ENCODE measurements around the gene ANKRD13C. TPM values are rescaled to one million over a fixed set of nuclear protein-coding genes. Genes with fewer than 3 reads are reported as not detected.

Gene ANKRD13C
- total RNA-seq, 5 donors from 2014 or later (not counting 1 experiment from before 2014, with no cell fraction given) = 26.3 to 28.7 (median 27.2) TPM

DNA sequence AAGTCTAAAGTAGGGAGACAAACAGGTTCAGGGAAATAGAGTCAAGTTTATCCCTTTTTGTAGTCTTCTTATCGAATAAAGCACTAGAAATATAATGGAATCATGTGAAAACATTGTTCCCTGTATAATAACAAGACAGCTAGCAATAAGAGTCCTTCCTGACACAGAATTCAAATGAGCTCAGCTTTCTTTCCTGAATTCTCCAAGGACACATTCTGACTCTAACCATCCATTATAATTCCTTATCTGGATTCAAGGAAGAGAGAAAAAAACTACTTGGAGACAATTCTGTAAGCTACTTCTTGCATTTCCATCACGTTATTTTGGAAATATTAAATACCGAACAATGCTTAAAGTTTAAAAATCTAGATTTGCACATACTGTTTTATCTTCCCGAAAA, 58.8 kb downstream of the ANKRD13C start:
- no CpG with 5 or more reads among the region's 4 CpGs for WGBS (ENCODE audit: insufficient coverage)
- Mint-ChIP-seq H3K4me1 (peaks cover 0 to 10% (median 7%) of the 10 kb centered on the region in 3 donors), H3K27ac (no peak overlapping the region), H3K4me3 (no peak overlapping the region), H3K9me3 (no peaks in the 10 kb centered on the region), H3K27me3 (no peaks in the 10 kb centered on the region), H3K36me3 (peaks cover 53% of the 10 kb centered on the region)
- Histone ChIP-seq H3K4me1 (ENCODE audit: control insufficient read depth in 1 of 2, extremely low read depth in 1 of 2, insufficient read depth in 2 of 2, low read length in 2 of 2) (no peaks in the 10 kb centered on the region), H3K27me3 (replicated peaks in 1 of 2; ENCODE audit: control insufficient read depth in 2 of 2, extremely low read depth in 1 of 2, insufficient read depth in 2 of 2, low read length in 1 of 2) (no peaks in the 10 kb centered on the region), H3K9me3 (no peaks in the 10 kb centered on the region), H3K27ac (ENCODE audit: low read length) (no peak overlapping the region), H3K4me3 (ENCODE audit: control insufficient read depth in 1 of 2, extremely low read depth in 1 of 2, low read length in 1 of 2) (no peak overlapping the region), H3K36me3 (ENCODE audit: control insufficient read depth in 2 of 2, extremely low read depth in 1 of 2, insufficient read depth in 1 of 2, low read length in 1 of 2) (peaks cover 3 to 69% of the 10 kb centered on the region in 2 donors)
- CTCF ChIA-PET = no interaction called here
- DNase-seq (no peak), ATAC-seq (replicated peaks in 1 of 4) (no peak)
- POLR2A ChIA-PET = no interaction called here

DNA sequence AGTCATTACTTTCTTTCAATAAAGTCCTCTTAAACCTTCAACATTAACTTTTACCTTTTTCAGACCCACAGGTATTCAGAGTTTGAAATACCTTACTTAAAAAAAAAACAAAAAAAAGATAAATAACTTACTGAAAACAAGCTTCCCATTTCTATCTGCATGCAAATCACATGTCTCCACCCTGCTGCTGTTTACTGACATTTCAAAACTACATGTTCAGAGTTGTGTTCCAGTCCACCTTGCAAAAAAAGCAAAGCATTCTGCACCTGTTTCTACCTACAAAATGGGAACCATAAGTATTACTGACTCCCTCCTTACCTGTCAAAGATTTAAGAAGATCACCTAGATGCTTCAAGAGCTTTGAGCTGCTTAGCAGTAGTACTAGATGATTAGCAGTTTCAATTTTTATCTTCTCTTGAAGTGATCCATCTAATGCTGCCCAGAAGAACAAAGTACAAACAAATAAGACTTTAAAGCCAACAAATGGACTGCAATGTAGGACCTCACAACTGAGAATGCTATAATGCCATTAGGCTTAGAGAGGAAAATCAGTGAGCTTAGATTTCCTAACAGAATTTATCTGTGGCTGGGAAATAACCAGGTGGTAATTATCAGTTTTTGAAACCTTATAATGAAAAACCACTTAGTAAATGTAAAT, 61.2 kb downstream of the ANKRD13C start:
- ATAC-seq (replicated peaks in 1 of 4) = no peak
- CTCF ChIA-PET = no interaction called here
- Histone ChIP-seq H3K4me3 (ENCODE audit: control insufficient read depth in 1 of 2, extremely low read depth in 1 of 2, low read length in 1 of 2) (no peak overlapping the region), H3K27me3 (replicated peaks in 1 of 2; ENCODE audit: control insufficient read depth in 2 of 2, extremely low read depth in 1 of 2, insufficient read depth in 2 of 2, low read length in 1 of 2) (no peaks in the 10 kb centered on the region), H3K36me3 (ENCODE audit: control insufficient read depth in 2 of 2, extremely low read depth in 1 of 2, insufficient read depth in 1 of 2, low read length in 1 of 2) (peaks cover 0 to 59% of the 10 kb centered on the region in 2 donors), H3K27ac (ENCODE audit: low read length) (no peak overlapping the region), H3K9me3 (no peaks in the 10 kb centered on the region), H3K4me1 (ENCODE audit: control insufficient read depth in 1 of 2, extremely low read depth in 1 of 2, insufficient read depth in 2 of 2, low read length in 2 of 2) (no peaks in the 10 kb centered on the region)
- Mint-ChIP-seq H3K4me3 (no peak overlapping the region), H3K4me1 (peaks cover 0 to 5% (median 4%) of the 10 kb centered on the region in 3 donors), H3K9me3 (no peaks in the 10 kb centered on the region), H3K27me3 (no peaks in the 10 kb centered on the region), H3K27ac (peak overlapping the region in 1 of 2 donors; percentile 36), H3K36me3 (peaks cover 43% of the 10 kb centered on the region)
- POLR2A ChIA-PET = interaction anchor here (0.6 to 1.0 kb wide), 2 partner anchors 14 to 58 kb away, joined by 3 to 4 read pairs; no protein-coding TSS in a partner anchor
- DNase-seq = no peak

DNA sequence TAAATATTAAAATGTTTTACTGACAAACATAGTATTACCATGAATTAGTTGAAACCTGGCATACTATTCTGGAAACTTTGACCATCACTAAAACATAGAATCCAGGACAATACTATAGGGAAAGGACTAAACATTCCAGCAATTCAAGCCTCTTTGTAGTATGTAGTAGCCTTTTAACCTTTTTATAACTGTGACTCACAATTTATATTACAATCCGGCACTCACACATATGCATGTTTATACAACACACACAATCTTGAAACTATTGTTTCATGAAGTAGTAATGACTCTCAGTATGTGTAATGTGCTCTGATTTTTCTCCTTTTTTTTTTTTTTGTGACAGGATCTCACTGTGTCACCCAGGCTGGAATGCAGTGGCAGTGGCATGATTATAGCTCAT, 64.3 kb downstream of the ANKRD13C start:
- peaks cover 0 to 48% of the 10 kb centered on the region in 2 donors for H3K36me3 ChIP-seq (ENCODE audit: control insufficient read depth in 2 of 2, extremely low read depth in 1 of 2, insufficient read depth in 1 of 2, low read length in 1 of 2)
- POLR2A ChIA-PET = interaction anchor here (0.6 to 0.7 kb wide), 3 partner anchors 120 to 791 kb away, joined by 3 to 4 read pairs (median 3); no protein-coding TSS in a partner anchor
- DNase-seq = no peak
- no peak for ATAC-seq (replicated peaks in 1 of 4)
- no peaks in the 10 kb centered on the region for H3K27me3 ChIP-seq (replicated peaks in 1 of 2; ENCODE audit: control insufficient read depth in 2 of 2, extremely low read depth in 1 of 2, insufficient read depth in 2 of 2, low read length in 1 of 2)
- Mint-ChIP-seq H3K4me3 (no peak overlapping the region), H3K27ac (no peak overlapping the region), H3K9me3 (no peaks in the 10 kb centered on the region), H3K4me1 (peaks cover 0 to 5% (median 4%) of the 10 kb centered on the region in 3 donors), H3K36me3 (peaks cover 36% of the 10 kb centered on the region), H3K27me3 (no peaks in the 10 kb centered on the region)
- WGBS (ENCODE audit: insufficient coverage) = no CpG with 5 or more reads among the region's 1 CpG
- no peaks in the 10 kb centered on the region for H3K4me1 ChIP-seq (ENCODE audit: control insufficient read depth in 1 of 2, extremely low read depth in 1 of 2, insufficient read depth in 2 of 2, low read length in 2 of 2)
- H3K9me3 ChIP-seq = no peaks in the 10 kb centered on the region
- H3K27ac ChIP-seq (ENCODE audit: low read length) = no peak overlapping the region
- no peak overlapping the region for H3K4me3 ChIP-seq (ENCODE audit: control insufficient read depth in 1 of 2, extremely low read depth in 1 of 2, low read length in 1 of 2)
- CTCF ChIA-PET = no interaction called here

DNA sequence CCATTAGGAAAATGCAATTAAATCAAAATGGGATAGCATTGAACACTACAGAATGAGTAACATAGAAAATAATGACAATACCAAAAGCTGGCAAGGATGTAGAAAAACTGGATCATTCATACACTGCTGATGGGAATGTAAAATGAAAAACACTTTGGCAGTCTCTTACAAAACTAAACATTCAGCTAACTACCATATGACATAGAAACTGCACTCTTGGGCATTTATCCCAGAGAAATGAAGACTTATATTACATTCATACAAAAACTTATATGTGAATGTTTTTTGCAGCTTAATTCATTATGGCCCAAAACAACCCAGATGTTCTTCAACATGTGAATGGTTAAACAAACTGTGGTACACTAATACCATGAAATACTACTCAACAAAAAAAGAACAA, 66.4 kb downstream of the ANKRD13C start:
- H3K4me1 ChIP-seq (ENCODE audit: control insufficient read depth in 1 of 2, extremely low read depth in 1 of 2, insufficient read depth in 2 of 2, low read length in 2 of 2) = no peaks in the 10 kb centered on the region
- Mint-ChIP-seq H3K27ac (no peak overlapping the region), H3K4me1 (peaks cover 0 to 4% (median 2%) of the 10 kb centered on the region in 3 donors), H3K27me3 (no peaks in the 10 kb centered on the region), H3K9me3 (no peaks in the 10 kb centered on the region), H3K4me3 (no peak overlapping the region), H3K36me3 (peaks cover 28% of the 10 kb centered on the region)
- no peaks in the 10 kb centered on the region for H3K27me3 ChIP-seq (replicated peaks in 1 of 2; ENCODE audit: control insufficient read depth in 2 of 2, extremely low read depth in 1 of 2, insufficient read depth in 2 of 2, low read length in 1 of 2)
- ATAC-seq (replicated peaks in 1 of 4) (no peak), DNase-seq (no peak)
- H3K36me3 ChIP-seq (ENCODE audit: control insufficient read depth in 2 of 2, extremely low read depth in 1 of 2, insufficient read depth in 1 of 2, low read length in 1 of 2) = peaks cover 0 to 33% of the 10 kb centered on the region in 2 donors
- POLR2A ChIA-PET = interaction anchor here in 1 of 2 donors (0.7 kb wide), 1 partner anchor 90 kb away, joined by 5 read pairs; no protein-coding TSS in a partner anchor
- H3K9me3 ChIP-seq = no peaks in the 10 kb centered on the region
- CTCF ChIA-PET = no interaction called here
- no peak overlapping the region for H3K27ac ChIP-seq (ENCODE audit: low read length)
- no peak overlapping the region for H3K4me3 ChIP-seq (ENCODE audit: control insufficient read depth in 1 of 2, extremely low read depth in 1 of 2, low read length in 1 of 2)

DNA sequence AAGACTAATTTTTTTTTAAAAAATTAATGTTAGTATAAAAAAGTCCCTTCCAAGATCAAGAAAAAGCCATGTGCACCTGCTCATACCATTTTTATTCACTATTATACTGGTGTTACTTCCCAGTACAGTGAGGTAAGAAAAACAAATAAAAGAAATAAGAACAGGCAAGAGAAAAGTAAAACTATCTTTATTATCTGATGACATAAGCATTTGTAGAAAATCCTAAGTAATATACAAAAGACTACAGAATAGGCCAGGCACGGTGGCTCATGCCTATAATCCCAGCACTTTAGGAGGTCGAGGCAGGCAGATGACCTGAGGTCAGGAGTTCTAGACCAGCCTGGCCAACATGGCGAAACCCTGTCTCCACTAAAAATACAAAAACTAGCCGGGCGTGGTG, 68.1 kb downstream of the ANKRD13C start:
- POLR2A ChIA-PET = no interaction called here
- H3K36me3 ChIP-seq (ENCODE audit: control insufficient read depth in 2 of 2, extremely low read depth in 1 of 2, insufficient read depth in 1 of 2, low read length in 1 of 2) = peaks cover 0 to 23% of the 10 kb centered on the region in 2 donors
- Mint-ChIP-seq H3K9me3 (no peaks in the 10 kb centered on the region), H3K4me3 (no peak overlapping the region), H3K4me1 (peaks cover 0 to 4% (median 2%) of the 10 kb centered on the region in 3 donors), H3K27ac (no peak overlapping the region), H3K36me3 (peaks cover 19% of the 10 kb centered on the region), H3K27me3 (no peaks in the 10 kb centered on the region)
- no peaks in the 10 kb centered on the region for H3K4me1 ChIP-seq (ENCODE audit: control insufficient read depth in 1 of 2, extremely low read depth in 1 of 2, insufficient read depth in 2 of 2, low read length in 2 of 2)
- DNase-seq = no peak
- ATAC-seq (replicated peaks in 1 of 4) = no peak
- WGBS (ENCODE audit: insufficient coverage) = 91% methylated on average over 4 of the region's 5 CpGs
- no peaks in the 10 kb centered on the region for H3K27me3 ChIP-seq (replicated peaks in 1 of 2; ENCODE audit: control insufficient read depth in 2 of 2, extremely low read depth in 1 of 2, insufficient read depth in 2 of 2, low read length in 1 of 2)
- no peaks in the 10 kb centered on the region for H3K9me3 ChIP-seq
- no peak overlapping the region for H3K4me3 ChIP-seq (ENCODE audit: control insufficient read depth in 1 of 2, extremely low read depth in 1 of 2, low read length in 1 of 2)
- no peak overlapping the region for H3K27ac ChIP-seq (ENCODE audit: low read length)
- CTCF ChIA-PET = no interaction called here

DNA sequence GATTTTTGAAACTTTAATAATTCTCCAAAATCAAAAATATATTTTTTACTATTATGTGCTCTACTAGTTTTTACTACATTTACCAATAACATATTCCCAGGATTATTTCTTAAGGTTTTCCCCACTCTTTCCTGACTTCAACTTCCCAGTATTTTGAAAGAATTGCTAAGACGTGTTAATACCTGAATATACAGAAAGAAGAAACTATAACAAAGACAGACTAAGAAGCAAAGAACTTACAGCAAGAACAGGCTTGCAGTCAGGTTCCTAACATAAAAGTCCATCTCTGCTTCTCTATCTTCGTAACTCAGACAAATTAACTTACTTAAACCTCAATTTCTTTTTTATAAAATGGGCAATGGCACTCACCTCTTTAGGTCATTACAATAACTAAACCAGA, 70.2 kb downstream of the ANKRD13C start:
- ATAC-seq (replicated peaks in 1 of 4) (no peak), DNase-seq (no peak)
- no peaks in the 10 kb centered on the region for H3K27me3 ChIP-seq (replicated peaks in 1 of 2; ENCODE audit: control insufficient read depth in 2 of 2, extremely low read depth in 1 of 2, insufficient read depth in 2 of 2, low read length in 1 of 2)
- no peaks in the 10 kb centered on the region for H3K9me3 ChIP-seq
- Mint-ChIP-seq H3K4me1 (peaks cover 0 to 5% (median 4%) of the 10 kb centered on the region in 3 donors), H3K27me3 (no peaks in the 10 kb centered on the region), H3K9me3 (no peaks in the 10 kb centered on the region), H3K27ac (no peak overlapping the region), H3K36me3 (peaks cover 30% of the 10 kb centered on the region), H3K4me3 (no peak overlapping the region)
- H3K4me3 ChIP-seq (ENCODE audit: control insufficient read depth in 1 of 2, extremely low read depth in 1 of 2, low read length in 1 of 2) = no peak overlapping the region
- H3K4me1 ChIP-seq (ENCODE audit: control insufficient read depth in 1 of 2, extremely low read depth in 1 of 2, insufficient read depth in 2 of 2, low read length in 2 of 2) = no peaks in the 10 kb centered on the region
- no peak overlapping the region for H3K27ac ChIP-seq (ENCODE audit: low read length)
- ChIA-PET POLR2A (interaction anchor here in 1 of 2 donors (0.7 kb wide), 1 partner anchor 29 kb away, joined by 3 read pairs; no protein-coding TSS in a partner anchor), CTCF (no interaction called here)
- WGBS (ENCODE audit: insufficient coverage) = no CpG with 5 or more reads among the region's 2 CpGs
- H3K36me3 ChIP-seq (ENCODE audit: control insufficient read depth in 2 of 2, extremely low read depth in 1 of 2, insufficient read depth in 1 of 2, low read length in 1 of 2) = peaks cover 0 to 10% of the 10 kb centered on the region in 2 donors

Measured in T-cell (primary cell).